HT-29 (cell line): ENCODE results near the gene PPFIBP2. TPM values are rescaled to one million over a fixed set of nuclear protein-coding genes. Genes with fewer than 3 reads are reported as not detected.

Source experiments
- DNase-seq: peaks from one replicate; pipeline ENCODE4 v3.0.0-alpha.2; 2015; ENCODE audit warnings: low spot score
- total RNA-seq: library from RNA; depleted of rRNA; stranded (reverse); fragments of >200 nt; shearing (Covaris generic); gene quantifications from 2 replicates; pipeline ENCODE4 v1.2.3, GENCODE V29; 2014; rRNA removed

Gene PPFIBP2
- total RNA-seq, 1 experiment from 2014 or later = 25.7 TPM

DNA sequence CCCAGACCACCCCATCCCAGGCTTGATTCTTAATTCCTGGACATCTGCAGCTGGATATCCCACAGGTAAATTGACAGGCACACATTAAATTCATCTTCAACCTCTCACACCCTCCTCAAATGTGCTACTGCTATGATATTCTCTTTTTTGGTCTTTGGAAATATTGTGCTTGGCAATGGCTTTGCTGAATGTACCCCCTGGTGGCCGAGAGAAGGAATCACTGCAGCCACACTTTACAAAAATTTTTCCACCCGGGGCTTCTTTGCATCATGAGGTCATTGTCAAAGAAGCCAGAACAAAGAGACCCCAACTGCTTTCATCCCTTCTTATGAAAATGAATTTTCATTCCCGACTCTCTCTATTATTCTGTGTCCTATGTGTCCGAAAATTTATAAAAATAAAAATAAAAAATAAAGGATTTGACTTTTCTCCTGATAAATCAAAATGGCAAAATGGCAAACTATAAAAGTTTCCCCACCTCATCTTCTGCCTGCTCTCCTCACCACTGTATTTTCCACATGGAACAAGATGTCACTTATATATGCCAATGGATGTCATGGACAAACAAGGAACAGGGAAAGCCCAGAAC is 174.5 kb downstream of the PPFIBP2 start:
- no peak for DNase-seq

DNA sequence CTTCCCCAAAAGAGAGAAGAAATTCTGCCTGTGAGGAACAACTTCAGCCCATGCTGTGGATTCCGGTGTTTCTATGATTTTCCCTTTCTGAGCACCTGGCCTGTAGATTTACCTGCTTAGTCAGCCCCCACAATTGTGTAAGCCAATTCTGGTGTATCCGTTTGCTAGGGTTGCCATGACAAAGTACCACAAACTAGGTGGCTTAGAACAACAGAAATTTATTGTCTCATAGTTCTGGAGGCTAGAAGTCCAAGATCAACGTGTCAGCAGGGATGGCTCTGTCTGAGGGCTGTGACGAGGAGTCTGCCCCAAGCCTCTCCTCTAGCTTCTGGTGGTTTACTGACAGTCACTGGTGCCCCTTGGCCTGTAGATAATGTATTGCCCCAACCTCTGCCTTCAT is 175.4 kb downstream of the PPFIBP2 start:
- no peak for DNase-seq

DNA sequence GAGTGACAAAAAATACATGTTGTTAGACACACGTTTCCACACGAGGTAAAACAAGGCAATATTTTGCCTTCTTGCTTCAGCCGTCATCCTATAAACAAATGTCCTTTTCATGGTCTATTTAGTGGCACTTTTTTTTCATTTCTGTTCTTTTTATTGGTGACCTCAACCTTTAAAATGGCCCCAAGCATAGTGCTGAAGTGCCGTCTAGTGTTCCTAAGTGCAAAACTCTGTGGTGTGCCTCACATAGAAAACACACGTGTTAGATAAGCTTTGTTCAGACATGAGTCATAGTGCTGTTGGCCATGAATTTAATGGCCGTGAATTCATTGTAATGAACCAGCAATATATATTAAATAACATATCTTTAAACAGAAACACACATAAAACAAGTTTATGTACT is 176.8 kb downstream of the PPFIBP2 start:
- DNase-seq = no peak

DNA sequence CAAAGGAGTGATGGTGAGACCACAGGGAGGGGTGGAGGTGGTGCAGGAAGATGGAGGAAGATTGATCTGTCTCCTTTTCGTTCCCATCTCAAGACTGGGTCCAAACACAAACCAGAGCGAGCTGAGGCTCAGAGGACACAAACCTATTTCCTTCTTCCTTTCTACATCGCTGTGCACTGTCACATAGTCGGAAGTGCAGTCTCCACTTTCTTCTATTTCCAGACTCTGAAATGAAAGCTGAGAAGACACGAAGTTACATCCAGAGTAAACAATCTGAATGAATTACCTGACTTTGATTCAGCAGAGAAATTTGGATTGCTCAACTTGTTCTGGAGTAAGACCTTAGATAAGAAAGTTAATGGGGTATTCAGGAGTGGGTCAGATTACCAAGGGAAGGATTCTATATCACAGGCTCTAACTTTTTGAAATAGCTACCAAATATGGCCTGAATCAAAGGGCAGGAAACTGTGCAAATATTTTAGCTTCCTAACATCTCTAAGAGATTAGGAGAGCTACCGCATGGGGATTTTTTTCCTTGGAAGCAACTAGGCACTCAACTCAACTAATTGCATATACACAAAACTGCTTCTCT is 178.1 kb downstream of the PPFIBP2 start:
- no peak for DNase-seq

DNA sequence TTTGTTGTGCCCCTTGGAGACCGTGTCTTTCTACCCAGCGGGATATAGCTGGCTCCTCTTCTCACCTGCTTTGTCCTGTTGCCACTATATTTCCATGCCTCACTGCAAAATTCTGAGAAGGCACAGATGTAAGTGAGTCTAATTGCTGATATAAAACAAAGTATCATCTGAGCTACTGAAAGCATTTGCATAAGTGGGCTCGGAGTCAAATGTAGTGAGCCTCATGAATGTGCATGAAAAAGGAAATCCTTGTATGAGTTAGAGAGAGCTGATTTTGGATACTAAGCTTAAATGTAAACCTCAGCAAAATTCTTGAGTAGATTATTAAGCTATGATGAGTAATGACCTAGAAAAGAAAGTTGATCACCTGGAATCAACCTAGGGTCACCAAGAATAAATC is 178.6 kb downstream of the PPFIBP2 start:
- DNase-seq = no peak

DNA sequence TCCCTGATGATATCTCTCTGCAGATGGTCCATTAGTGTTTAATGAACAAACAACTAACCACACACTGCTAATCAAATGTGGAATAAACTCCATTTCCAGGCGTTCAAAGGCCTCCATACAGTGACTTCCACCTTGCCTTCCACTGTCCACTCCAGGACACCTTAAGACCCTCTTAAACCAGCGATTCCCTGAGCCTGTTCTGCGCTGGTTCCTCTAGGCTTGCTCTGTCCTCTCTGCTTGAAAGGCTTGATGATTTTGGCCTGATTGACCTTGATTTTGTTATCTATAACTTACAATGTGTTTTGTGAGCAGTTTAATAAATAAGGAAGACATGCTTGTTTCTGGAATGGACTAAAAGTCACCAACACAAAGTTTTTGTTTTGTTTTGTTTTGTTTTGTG is 180.4 kb downstream of the PPFIBP2 start:
- no peak for DNase-seq

DNA sequence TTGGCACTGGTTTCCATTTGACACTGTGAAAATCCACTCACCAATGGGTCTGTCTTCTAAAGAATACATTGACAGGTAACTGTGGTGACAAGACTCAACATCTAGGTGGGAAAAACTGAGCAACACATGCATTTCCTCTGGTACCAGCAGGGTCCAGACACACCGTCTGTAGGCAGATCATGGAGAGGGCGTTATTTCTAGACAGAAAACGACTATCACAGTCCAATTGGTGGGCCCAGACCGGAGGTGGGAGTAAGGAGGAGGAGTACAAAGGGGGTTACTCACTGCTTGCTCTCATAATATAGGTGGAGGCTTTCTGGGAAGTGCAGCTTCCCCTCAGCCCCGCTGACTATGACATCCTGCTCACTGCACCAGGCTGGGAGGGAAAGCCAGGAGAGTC is 182.6 kb downstream of the PPFIBP2 start:
- no peak for DNase-seq

Other genes starting within 250 kb of the PPFIBP2 start
- gene OLFML1, start 28.5 kb upstream of the PPFIBP2 start, total RNA-seq = not detected in 2 replicates
- gene CYB5R2, start 159.5 kb downstream of the PPFIBP2 start, total RNA-seq = 0.13 and 2.5 TPM in 2 replicates
- not detected in 2 replicates for gene OVCH2, start 192.5 kb downstream of the PPFIBP2 start, total RNA-seq